Measurements from ENCODE around the gene FAM227B. TPM values are rescaled to one million over a fixed set of nuclear protein-coding genes. Genes with fewer than 3 reads are reported as not detected.
"Not testable (repeated sequence)": the region's sequence is repeated elsewhere in the genome, so short reads cannot be mapped to it uniquely, and the experiment has no call there.

Gene FAM227B
- total RNA-seq, 2 experiments from 2014 or later = 2.7 to 4.4 TPM

DNA sequence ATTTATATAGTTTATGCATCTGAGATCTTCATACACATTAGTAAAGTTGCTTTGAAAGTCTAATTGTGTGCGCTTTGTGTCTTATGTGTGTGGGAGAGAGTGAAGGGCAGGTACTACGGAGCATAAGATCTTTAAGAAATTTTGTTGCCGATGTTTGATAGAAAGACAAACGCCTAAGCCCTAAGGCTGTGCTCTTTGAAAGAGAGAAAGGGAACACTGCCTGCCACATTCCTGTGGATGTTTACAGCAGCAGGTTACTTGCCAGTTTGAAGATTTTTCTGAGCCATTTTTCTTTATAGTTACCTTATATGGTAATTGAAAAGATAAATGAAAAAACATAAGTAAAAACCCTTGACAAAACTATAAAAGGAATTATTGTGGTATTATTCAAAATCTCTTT lies 17.2 kb upstream of the FAM227B start:
- Mint-ChIP-seq H3K4me1 (no peaks in the 10 kb centered on the region), H3K4me3 (no peak overlapping the region), H3K9me3 (ENCODE audit: low read depth) (no peaks in the 10 kb centered on the region), H3K27me3 (no peaks in the 10 kb centered on the region), H3K36me3 (ENCODE audit: low read depth) (peaks cover 20% of the 10 kb centered on the region), H3K27ac (no peak overlapping the region)
- CTCF ChIA-PET = interaction anchor here (0.5 kb wide), 1 partner anchor 17 kb away, joined by 3 read pairs; no protein-coding TSS in a partner anchor
- POLR2A ChIA-PET = no interaction called here
- DNase-seq = no peak
- no peak for ATAC-seq
- intact Hi-C loops (cut with DNase I, micrococcal nuclease) = no loop called here

DNA sequence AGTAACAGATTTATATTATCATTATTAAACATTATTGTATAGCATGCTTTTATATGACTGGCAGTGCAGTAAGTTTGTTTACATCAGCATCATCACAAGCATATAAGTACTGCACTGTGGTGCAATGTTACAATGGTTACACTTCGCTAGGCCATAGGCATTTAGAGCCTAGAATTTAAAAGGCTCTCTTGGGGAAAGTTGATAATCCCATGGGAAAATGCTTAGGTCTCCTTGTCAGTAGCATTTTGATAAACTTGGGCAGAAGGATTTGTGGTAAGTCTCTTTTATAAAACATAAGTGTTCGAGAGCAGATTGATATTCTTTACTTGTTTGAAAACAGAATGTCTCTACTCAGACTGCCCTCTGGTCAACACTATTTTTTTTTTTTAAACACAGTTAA lies 7.8 kb upstream of the FAM227B start:
- CTCF ChIA-PET = no interaction called here
- intact Hi-C loops (cut with DNase I, micrococcal nuclease) = loop anchor here in 1 of 2 experiments (10.0 kb wide), 1 partner anchor 1294 kb away; the partner anchor contains the start of gene DUT

DNA sequence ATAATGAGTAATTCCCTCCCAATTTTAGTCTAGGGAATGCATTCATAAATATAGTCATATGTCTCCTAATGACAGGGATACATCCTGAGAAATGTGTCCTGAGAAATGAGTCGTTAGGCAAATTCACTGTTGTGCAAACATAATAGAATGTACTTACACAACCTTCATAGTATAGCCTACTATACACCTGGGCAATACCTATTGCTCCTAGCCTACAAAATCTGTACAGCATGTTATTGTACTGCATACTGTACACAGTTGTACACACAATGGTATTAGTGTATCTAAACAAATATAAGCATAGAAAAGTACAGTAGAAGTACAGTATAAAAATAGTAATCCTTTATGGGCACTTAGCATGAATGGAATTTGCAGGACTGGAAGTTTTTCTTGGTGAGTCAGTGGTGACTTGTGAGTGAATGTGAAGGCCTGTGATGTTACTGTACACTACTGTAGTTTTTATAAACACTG lies 6.8 kb upstream of the FAM227B start:
- H3K4me3 Mint-ChIP-seq = no peak overlapping the region

More for the DNA sequence above, 7.8 kb upstream of the FAM227B start:
- POLR2A ChIA-PET = no interaction called here
- Mint-ChIP-seq H3K27ac (no peak overlapping the region), H3K4me1 (peaks cover 7% of the 10 kb centered on the region), H3K4me3 (no peak overlapping the region), H3K9me3 (ENCODE audit: low read depth) (peaks cover 6% of the 10 kb centered on the region), H3K27me3 (no peaks in the 10 kb centered on the region), H3K36me3 (ENCODE audit: low read depth) (peaks cover 30% of the 10 kb centered on the region)
- ATAC-seq = no peak
- DNase-seq = no peak

DNA sequence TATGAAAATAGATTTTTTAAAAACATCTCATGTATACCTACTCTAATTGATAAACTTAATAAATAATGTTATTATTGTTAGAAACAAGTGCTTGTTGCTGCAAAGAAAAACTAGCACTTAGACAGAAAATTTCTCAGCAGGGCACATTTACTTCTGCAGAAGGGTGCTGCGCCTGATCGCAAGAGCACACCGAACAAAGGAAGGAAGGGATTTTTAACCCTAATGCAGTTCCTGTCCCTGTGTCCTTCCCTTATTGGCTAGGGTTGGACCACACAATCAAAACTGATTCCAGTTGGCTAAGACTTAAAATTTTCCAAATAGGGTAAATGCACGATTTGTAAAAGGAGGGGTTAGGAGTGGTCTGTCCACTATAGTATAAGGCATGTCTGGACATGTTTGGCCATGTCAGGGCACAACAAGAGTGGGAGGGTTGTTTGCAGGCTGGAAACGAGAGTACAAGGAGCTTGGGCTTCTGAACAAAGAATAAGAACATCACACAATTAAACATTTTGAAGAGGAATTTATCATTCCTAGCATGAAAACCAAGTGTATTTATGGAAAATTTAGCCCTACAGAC lies 4.9 kb upstream of the FAM227B start:
- Mint-ChIP-seq H3K36me3 (ENCODE audit: low read depth) (peaks cover 31% of the 10 kb centered on the region), H3K4me3 (no peak overlapping the region), H3K27ac (no peak overlapping the region), H3K27me3 (no peaks in the 10 kb centered on the region), H3K4me1 (peaks cover 24% of the 10 kb centered on the region), H3K9me3 (ENCODE audit: low read depth) (peaks cover 6% of the 10 kb centered on the region)
- ChIA-PET CTCF (no interaction called here), POLR2A (interaction anchor here (0.6 kb wide), 1 partner anchor 32 kb away, joined by 3 read pairs; no protein-coding TSS in a partner anchor)
- DNase-seq (no peak), ATAC-seq (no peak)
- intact Hi-C loops (cut with DNase I, micrococcal nuclease) = loop anchor here in 1 of 2 experiments (10.0 kb wide), 1 partner anchor 1291 kb away; the partner anchor contains the start of gene DUT

More for the DNA sequence above, 6.8 kb upstream of the FAM227B start:
- POLR2A ChIA-PET = interaction anchor here (0.6 kb wide), 1 partner anchor 1127 kb away, joined by 3 read pairs; no protein-coding TSS in a partner anchor
- H3K27me3 Mint-ChIP-seq = no peaks in the 10 kb centered on the region
- H3K4me1 Mint-ChIP-seq = peaks cover 16% of the 10 kb centered on the region
- no peak for ATAC-seq
- CTCF ChIA-PET = interaction anchor here (0.6 kb wide), 1 partner anchor 14 kb away, joined by 3 read pairs; no protein-coding TSS in a partner anchor
- no peak overlapping the region for H3K27ac Mint-ChIP-seq
- peaks cover 32% of the 10 kb centered on the region for H3K36me3 Mint-ChIP-seq (ENCODE audit: low read depth)
- intact Hi-C loops (cut with DNase I, micrococcal nuclease) = loop anchor here in 1 of 2 experiments (10.0 kb wide), 1 partner anchor 1293 kb away; the partner anchor contains the start of gene DUT
- DNase-seq = no peak
- peaks cover 6% of the 10 kb centered on the region for H3K9me3 Mint-ChIP-seq (ENCODE audit: low read depth)

DNA sequence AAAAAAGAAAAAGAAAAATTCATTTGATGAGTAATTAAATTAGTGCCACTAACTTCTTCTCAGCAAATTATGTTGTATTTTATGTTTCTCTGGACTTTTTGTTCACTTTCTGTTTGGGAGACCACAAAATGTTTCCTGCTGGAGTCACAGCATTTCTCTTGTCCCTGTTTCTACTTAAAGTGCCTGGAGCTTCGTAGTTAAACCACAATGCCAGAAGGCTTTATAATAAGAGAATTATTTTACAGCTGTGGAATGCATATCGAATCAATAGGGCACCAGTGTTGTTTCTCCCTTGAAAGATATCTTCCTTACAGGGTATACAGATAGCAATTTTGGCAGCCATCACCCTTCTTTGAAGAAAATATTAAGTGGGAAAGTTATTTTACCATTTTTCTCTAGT lies 3.4 kb upstream of the FAM227B start:
- DNase-seq (no peak), ATAC-seq (no peak)
- no peak overlapping the region for H3K27ac Mint-ChIP-seq
- ChIA-PET POLR2A (no interaction called here), CTCF (no interaction called here)
- peaks cover 6% of the 10 kb centered on the region for H3K9me3 Mint-ChIP-seq (ENCODE audit: low read depth)
- no peak overlapping the region for H3K4me3 Mint-ChIP-seq
- intact Hi-C loops (cut with DNase I, micrococcal nuclease) = loop anchor here (5.0 to 10.0 kb wide), 6 partner anchors 452 to 1289 kb away; partner anchors contain the start of genes GALK2 (in 2 of the 2), AP4E1 (in 1 of the 2), DUT (in 1 of the 2) and EID1 (in 1 of the 2)
- H3K4me1 Mint-ChIP-seq = peaks cover 33% of the 10 kb centered on the region
- H3K36me3 Mint-ChIP-seq (ENCODE audit: low read depth) = peaks cover 31% of the 10 kb centered on the region
- H3K27me3 Mint-ChIP-seq = no peaks in the 10 kb centered on the region

DNA sequence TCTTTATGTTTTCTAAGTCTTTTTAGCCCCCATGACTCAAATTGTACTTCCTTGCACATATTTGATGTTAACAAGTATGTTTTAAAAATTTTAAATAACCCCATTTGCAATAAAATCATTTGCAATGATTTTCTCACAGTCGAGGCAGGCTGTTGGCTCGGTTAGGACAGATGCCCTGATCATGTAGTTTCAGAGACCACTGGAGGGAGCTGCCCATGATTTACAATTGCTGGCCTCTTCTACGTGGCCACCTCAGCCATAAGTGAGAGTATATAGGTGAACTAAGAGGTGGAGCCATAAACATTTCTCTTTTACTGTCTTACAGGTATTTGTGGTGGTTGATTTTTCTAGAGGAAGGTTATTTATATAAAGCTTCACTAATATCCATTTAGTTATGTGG lies 1.9 kb upstream of the FAM227B start:
- ChIA-PET POLR2A (no interaction called here), CTCF (interaction anchor here (0.8 kb wide), 1 partner anchor 9 kb away, joined by 4 read pairs; no protein-coding TSS in a partner anchor)
- H3K27me3 Mint-ChIP-seq = no peaks in the 10 kb centered on the region
- H3K4me3 Mint-ChIP-seq = no peak overlapping the region
- DNase-seq = no peak
- H3K4me1 Mint-ChIP-seq = peaks cover 36% of the 10 kb centered on the region
- peaks cover 6% of the 10 kb centered on the region for H3K9me3 Mint-ChIP-seq (ENCODE audit: low read depth)
- no peak for ATAC-seq
- no peak overlapping the region for H3K27ac Mint-ChIP-seq
- H3K36me3 Mint-ChIP-seq (ENCODE audit: low read depth) = peaks cover 28% of the 10 kb centered on the region
- intact Hi-C loops (cut with DNase I, micrococcal nuclease) = loop anchor here (5.0 to 10.0 kb wide), 6 partner anchors 450 to 1288 kb away; partner anchors contain the start of genes GALK2 (in 2 of the 2), AP4E1 (in 1 of the 2), DUT (in 1 of the 2) and EID1 (in 1 of the 2)

DNA sequence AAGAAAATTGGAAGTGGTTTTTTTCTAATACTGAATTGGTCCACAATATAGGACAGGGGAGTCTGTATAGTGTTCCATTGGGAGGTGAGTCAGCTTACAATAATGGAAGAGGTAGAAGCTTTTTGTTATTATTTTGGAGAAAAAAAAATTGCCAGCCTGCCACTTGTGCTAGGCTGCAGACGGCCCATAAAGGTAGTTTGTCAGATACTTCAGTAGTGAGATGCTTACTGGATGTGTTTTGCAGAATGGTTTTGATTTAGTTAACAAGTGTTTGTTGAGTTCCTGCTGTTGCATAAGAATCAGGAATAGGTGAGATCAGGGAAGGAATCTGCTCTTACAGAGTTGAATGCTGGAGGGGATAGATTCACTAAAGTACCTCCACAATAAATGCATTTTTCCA lies 1.3 kb upstream of the FAM227B start:
- H3K27me3 Mint-ChIP-seq = no peaks in the 10 kb centered on the region
- intact Hi-C loops (cut with DNase I, micrococcal nuclease) = loop anchor here (2.0 to 10.0 kb wide), 11 partner anchors 450 to 1287 kb away; partner anchors contain the start of genes EID1 (in 2 of the 2), GALK2 (in 2 of the 2), AP4E1 (in 1 of the 2) and DUT (in 1 of the 2)
- DNase-seq (no peak), ATAC-seq (no peak)
- peak overlapping the region; percentile 86 for H3K4me3 Mint-ChIP-seq
- peaks cover 6% of the 10 kb centered on the region for H3K9me3 Mint-ChIP-seq (ENCODE audit: low read depth)
- peaks cover 28% of the 10 kb centered on the region for H3K36me3 Mint-ChIP-seq (ENCODE audit: low read depth)
- peaks cover 36% of the 10 kb centered on the region for H3K4me1 Mint-ChIP-seq
- ChIA-PET POLR2A (no interaction called here), CTCF (no interaction called here)
- no peak overlapping the region for H3K27ac Mint-ChIP-seq

DNA sequence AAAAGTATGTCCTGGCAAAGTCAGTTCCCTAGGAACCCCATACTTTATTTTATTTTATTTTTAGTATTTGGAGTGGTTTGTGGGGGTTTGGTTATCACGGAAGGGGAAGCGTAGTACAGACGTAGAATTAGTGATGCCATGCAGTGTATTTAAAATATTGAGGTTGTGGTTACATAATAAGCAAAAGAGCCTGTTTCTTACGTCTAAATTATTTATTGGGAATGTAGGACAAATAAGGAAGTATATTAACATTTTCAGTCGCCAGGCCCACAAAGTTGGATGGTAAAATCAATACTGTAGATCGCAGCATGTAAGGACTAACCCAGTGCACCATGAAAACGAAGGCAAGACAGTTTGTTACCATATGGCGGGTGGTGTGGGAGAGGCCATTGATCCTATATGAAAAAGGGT lies 788 bp upstream of the FAM227B start:
- Mint-ChIP-seq H3K36me3 (ENCODE audit: low read depth) (peaks cover 26% of the 10 kb centered on the region), H3K27ac (peak overlapping the region; percentile 88), H3K9me3 (ENCODE audit: low read depth) (peaks cover 6% of the 10 kb centered on the region), H3K4me1 (peaks cover 36% of the 10 kb centered on the region), H3K4me3 (peak overlapping the region; percentile 86), H3K27me3 (no peaks in the 10 kb centered on the region)
- ChIA-PET CTCF (no interaction called here), POLR2A (interaction anchor here (0.6 kb wide), 1 partner anchor 24 kb away, joined by 3 read pairs; no protein-coding TSS in a partner anchor)
- intact Hi-C loops (cut with DNase I, micrococcal nuclease) = loop anchor here (2.0 to 10.0 kb wide), 11 partner anchors 449 to 1287 kb away; partner anchors contain the start of genes EID1 (in 2 of the 2), GALK2 (in 2 of the 2), AP4E1 (in 1 of the 2) and DUT (in 1 of the 2)
- ATAC-seq (no peak), DNase-seq (no peak)

DNA sequence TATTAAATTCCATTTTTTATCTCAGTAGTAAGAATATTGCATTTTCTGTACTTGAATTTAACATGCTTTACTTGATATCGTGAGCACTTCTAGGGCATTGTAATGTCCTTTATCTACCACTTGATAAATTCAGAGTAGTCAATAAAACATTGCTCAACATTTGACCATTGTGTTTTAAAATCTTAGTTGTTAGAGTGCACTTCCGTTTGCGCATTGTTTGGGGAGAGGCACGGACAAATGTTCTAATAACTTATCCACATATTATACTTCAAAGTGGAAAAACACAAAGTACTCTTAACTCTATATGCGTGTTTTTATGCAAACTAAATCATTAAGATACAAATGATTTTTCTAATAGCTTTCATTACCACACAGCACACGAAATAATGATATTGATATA lies 419 bp downstream of the FAM227B start:
- DNase-seq = no peak
- Mint-ChIP-seq H3K27ac (peak overlapping the region; percentile 88), H3K4me1 (peaks cover 36% of the 10 kb centered on the region), H3K9me3 (ENCODE audit: low read depth) (peaks cover 6% of the 10 kb centered on the region), H3K27me3 (no peaks in the 10 kb centered on the region), H3K36me3 (ENCODE audit: low read depth) (peaks cover 23% of the 10 kb centered on the region), H3K4me3 (peak overlapping the region; percentile 86)
- ChIA-PET CTCF (no interaction called here), POLR2A (interaction anchor here (0.6 kb wide), 1 partner anchor 465 kb away, joined by 3 read pairs; the partner anchor contains the start of gene COPS2)
- intact Hi-C loops (cut with DNase I, micrococcal nuclease) = loop anchor here (1.0 to 10.0 kb wide), 14 partner anchors 448 to 1289 kb away; partner anchors contain the start of genes DUT (in 2 of the 2), EID1 (in 2 of the 2), GALK2 (in 2 of the 2) and AP4E1 (in 1 of the 2)
- no peak for ATAC-seq

DNA sequence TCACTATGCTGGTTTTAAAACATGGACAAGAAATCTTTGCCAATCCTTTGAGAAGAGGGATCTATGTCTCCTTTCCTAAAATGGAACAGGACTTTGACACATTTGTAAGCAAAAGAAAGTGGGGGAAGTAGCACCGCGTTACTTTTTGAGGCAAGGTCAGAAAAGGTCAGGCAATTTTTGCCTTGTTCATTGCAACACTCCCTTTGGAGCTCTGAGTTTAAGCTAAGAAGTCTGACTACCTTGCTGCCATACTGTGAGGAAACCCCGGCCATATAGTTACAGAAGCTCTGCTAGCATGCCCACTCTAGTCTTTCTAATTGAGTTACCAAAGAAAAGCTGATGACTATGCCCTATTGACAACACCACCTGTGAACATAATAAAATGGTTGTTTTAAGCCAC lies 1.4 kb downstream of the FAM227B start:
- H3K9me3 Mint-ChIP-seq (ENCODE audit: low read depth) = peaks cover 10% of the 10 kb centered on the region
- H3K4me3 Mint-ChIP-seq = no peak overlapping the region
- H3K4me1 Mint-ChIP-seq = peaks cover 36% of the 10 kb centered on the region
- POLR2A ChIA-PET = no interaction called here
- no peaks in the 10 kb centered on the region for H3K27me3 Mint-ChIP-seq
- peaks cover 24% of the 10 kb centered on the region for H3K36me3 Mint-ChIP-seq (ENCODE audit: low read depth)
- CTCF ChIA-PET = no interaction called here
- ATAC-seq = no peak
- DNase-seq = no peak
- intact Hi-C loops (cut with DNase I, micrococcal nuclease) = no loop called here
- H3K27ac Mint-ChIP-seq = no peak overlapping the region

DNA sequence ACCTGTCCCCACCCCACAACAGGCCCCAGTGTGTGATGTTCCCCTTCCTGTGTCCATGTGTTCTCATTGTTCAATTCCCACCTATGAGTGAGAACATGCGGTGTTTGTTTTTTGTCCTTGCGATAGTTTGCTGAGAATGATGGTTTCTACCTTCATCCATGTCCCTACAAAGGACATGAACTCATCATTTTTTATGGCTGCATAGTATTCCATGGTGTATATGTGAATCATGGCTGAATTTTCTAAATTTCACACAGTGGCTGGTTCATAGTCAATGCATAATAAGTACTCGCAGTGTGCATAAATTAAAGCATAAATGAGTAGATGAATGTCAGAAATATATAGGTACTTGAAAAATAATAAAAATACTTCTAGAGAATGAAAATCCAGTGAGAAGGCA lies 8.4 kb downstream of the FAM227B start:
- DNase-seq; H3K27ac Mint-ChIP-seq; H3K4me3 Mint-ChIP-seq; CTCF ChIA-PET; intact Hi-C loops (cut with DNase I, micrococcal nuclease); H3K27me3 Mint-ChIP-seq; ATAC-seq; H3K4me1 Mint-ChIP-seq; POLR2A ChIA-PET: not testable (repeated sequence)
- H3K9me3 Mint-ChIP-seq (ENCODE audit: low read depth) = peaks cover 12% of the 10 kb centered on the region
- peaks cover 26% of the 10 kb centered on the region for H3K36me3 Mint-ChIP-seq (ENCODE audit: low read depth)
